NCI-H446 treated with DMSO at 0.1 percent for 48 hours (cell line): Measurements from ENCODE around the gene ZNF525.
"Not testable (repeated sequence)": the region's sequence is repeated elsewhere in the genome, so short reads cannot be mapped to it uniquely, and the experiment has no call there.

ENCODE experiments used
- DNase-seq: peaks from one replicate; lab custom pipeline; 2025; lab: John Stamatoyannopoulos, UW

The ZNF525 gene

DNA sequence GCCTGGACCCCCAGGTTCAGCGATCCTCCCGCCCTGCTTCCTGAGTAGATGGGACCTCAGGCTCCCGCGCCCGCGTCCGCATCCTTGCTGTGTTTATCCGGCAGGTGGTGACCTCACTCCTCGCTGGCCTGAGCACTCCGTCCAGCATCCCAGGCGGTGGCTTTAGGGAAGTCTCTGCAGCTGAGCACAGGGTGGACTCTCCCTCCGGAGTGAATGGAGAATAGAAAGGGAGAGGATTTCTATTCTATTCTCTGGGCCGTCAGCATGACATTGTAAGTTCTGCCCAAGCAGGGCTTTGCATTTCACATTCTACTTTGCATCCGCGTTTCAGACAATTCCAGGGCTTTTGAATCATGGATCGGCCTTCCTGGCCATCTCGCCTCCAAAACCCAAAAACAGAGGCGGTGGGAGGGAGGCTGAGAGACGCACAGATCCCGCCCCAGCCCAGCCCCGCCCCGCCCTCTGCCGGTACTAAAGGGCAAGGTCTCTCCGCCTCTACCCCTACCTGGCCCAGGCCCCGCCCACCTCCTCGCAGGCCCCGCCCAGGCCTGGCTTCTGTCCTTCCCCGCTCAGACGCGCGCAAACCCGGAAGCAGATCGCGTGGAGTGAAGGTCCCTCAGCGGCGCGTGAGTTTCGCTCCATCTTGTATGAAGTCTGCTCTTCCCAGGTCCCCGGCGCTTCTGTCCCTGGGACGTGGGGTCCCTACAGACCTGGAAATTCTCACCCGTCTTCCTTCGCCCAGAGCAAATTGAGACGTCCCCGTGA lies at the start of gene ZNF525:
Gene ZNF525, plus strand, starts transcription at position 572 of the 765 bp plus-strand sequence. CDS start 6,577 bp downstream, outside the sequence.
- DNase-seq, result peak; percentile 34

DNA sequence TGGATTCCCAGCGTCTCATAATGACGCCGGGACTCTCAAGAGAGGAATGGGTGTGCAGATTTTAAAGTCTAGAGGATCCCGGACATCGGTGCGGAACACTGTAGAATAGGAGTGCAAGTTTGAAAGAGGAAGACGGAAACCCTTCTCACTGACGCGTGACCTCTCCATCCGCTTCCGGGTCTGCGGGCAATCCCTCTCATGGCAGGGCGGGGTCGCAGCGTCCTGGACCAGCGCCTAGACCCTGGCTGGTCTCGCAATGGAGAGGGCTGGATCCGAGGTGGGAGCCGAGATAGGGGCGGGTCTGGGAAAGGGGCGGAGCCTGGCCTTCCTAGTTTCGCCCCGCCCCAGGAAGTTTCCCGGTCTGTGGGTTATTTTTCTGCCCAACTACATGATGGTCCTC lies 36.5 kb upstream of the ZNF525 start:
- no peak for DNase-seq

DNA sequence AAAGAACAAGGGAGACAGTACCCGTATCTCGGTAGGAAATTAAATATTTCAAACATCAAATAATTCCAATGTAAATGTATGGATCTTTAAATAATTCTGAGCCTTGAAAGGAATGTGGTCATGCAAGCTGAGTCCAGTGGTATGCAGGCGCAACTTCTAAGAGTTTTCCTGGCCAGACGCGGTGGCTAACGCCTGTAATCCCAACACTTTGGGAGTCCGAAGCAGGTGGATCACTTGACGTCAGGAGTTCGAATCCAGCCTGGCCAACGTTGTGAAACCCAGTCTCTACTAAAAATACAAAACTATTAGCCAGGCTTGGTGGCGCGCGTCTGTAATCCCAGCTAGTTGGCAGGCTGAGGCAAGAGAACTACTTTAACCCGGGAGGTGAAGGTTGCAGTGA lies 33.0 kb upstream of the ZNF525 start:
- DNase-seq, result no peak

DNA sequence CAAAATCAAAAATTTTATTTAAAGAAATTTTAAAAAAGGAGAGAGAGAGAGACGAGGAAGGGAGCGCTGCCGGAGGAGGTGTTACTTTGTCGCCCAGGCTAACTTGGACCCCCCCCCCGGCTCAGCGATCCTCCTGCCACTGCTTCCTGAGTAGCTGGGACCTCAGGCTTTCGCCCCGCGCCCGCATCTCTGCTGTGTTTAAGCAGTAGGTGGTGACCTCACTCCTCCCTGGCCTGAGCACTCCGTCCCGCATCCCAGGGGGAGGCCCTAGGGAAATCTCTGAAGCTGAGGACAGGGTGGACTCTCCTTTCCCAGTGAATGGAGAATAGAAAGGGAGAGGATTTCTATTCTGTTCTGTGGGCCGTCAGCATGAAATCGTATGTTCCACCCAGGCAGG lies 32.4 kb upstream of the ZNF525 start:
- no peak for DNase-seq

- DNase-seq, result peak; percentile 63
These were observed 31.7 kb upstream of the ZNF525 start, which contains the start of gene ZNF845 for GRCh38 chr19:53333463-53334449. Gene ZNF845, plus strand, starts transcription at chr19:53333749. Its CDS starts 7,559 bp downstream, at chr19:53341308.

GRCh38 chr19:53344403-53344802 lies 21.1 kb upstream of the ZNF525 start:
- not testable (repeated sequence) for DNase-seq

DNA sequence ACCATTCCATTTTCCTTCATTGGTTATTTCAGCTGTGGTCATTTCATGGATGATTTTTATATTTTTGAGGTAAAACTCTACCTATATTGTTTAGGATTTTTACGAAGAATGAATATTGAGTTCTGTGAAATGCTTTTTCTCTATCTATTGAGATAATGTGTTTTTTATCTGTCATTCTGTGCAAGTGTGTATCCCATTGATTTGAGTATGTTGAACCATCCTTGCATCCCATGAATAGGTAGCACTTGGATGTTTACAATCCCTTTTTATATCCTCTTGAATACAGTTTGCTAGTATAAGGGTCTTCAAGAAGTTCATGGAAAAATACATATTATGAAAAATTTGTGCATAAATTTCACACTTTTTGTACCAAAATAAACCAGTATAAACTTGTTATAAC lies 9.8 kb upstream of the ZNF525 start:
- DNase-seq, result no peak

DNA sequence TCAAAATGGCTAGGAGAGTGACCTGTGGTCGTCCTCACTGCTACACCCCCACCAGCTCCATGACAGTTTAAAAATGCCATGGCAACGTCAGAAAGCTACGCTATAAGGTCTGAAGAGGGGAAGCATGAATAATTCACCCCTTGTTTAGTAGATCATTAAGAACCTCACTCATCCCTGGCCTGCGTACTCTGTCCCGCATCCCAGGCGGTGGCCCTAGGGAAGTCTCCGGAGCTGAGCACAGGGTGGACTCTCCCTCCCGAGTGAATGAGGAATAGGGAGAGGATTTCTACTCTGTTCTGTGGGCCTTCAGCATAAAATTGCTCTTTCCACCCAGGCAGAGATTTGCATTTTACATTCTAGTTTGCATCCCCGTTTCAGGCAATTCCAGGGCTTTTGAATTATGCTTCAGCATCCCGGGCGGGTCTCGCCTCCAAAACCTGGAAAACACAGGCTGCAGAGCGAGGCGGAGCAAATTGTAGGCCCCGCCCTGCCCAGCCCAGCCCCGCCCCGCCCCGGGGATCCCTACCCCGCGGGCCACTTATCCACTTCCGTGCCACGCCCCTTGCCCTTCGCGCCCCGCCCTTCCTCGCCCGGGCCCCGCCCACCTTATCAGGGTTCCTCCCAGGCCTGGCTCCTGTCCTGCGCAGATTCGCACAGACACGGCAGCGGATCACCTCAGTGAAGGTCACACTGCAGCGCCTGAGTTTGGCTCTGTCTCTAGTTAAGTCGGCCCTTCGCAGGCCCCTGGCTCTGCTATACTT lies 7.5 kb upstream of the ZNF525 start:
- no peak for DNase-seq

DNA sequence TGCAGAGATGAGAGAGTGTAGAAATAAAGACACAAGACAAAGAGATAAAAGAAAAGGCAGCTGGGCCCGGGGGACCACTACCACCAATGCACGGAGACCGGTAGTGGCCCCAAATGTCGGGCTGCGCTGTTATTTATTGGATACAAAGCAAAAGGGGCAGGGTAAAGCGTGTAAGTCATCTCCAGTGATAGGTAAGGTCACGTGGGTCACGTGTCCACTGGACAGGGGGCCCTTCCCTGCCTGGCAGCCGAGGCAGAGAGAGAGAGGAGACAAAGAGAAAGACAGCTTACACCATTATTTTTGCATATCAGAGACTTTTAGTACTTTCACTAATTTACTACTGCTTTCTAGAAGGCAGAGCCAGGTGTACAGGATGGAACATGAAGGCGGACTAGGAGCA lies 5.4 kb upstream of the ZNF525 start:
- DNase-seq, result not testable (repeated sequence)

DNA sequence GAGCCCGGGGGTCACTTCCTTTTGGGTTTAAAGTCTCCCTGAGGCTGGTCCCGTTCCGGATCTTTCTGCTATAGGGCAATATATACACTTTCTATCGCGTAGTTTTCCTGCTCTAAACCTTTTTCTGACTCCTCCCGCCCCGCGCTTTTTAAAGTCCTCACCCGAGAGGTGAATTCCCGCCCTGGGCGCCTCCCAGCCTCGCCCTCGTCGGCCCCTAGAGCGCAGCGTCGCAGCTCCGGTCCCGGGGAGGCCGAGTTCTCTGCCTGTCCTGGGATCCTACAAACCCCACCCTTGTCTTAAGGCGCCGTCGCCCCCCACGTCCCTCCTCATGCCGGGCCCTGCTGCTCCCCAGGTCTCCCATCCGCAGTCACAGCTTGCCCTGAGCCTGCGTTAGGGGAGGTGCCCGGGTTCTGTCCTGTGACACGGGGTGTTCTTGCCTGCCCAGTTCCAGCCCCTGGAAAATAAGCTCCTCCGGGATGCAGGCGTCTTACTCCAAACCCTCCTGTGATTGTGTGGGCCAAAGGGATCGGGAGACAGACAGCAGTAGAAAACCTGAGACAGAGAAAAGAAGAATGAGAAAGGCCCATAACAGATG lies 491 bp downstream of the ZNF525 start:
- no peak for DNase-seq

- DNase-seq, result no peak
These were observed 6.7 kb downstream of the ZNF525 start for GRCh38 chr19:53372196-53372595.

GRCh38 chr19:53374288-53374687 lies 8.8 kb downstream of the ZNF525 start:
- no peak for DNase-seq

DNA sequence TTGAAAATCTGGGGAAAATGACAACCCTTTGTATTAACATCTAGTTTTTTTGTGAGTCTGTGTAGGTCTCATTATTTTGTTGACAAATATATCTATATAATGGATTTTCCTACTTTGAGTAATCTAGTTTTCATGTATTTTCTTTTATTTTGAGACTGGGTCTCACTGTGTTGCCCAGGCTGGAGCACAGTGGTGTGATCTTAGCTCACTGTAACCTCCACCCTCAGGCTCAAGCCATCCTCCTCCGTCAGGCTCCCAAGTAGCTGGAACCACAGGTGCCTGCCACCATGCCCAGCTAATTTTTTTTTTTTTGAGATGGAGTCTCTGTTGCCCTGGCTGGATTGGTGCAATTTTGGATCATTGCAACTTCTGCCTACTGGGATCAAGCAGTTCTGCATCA lies 9.2 kb downstream of the ZNF525 start:
- no peak for DNase-seq

GRCh38 chr19:53381376-53381775 lies 15.9 kb downstream of the ZNF525 start:
- DNase-seq, result no peak

GRCh38 chr19:53388168-53388567 lies 22.7 kb downstream of the ZNF525 start:
- DNase-seq, result no peak

DNA sequence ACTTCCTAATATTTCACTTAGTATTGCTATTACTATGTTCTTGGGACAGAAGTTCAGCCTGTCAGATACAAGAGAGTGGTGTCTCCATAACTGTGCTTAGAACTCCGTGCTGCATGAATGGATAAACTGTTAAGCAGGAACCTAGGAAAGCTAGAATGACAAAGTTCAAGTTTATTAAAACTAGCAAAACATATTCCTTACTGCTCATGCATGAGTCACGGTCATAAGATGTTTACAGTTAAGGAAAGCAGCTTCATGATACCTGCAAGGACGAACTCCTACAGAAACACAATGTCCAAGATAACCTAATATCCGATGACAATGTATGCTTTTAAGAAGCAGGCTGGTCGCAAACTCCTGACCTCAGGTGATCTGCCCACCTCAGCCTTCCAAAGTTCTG lies 23.4 kb downstream of the ZNF525 start:
- DNase-seq, result no peak

GRCh38 chr19:53389571-53389970 lies 24.1 kb downstream of the ZNF525 start:
- no peak for DNase-seq

GRCh38 chr19:53389978-53390377 lies 24.5 kb downstream of the ZNF525 start:
- DNase-seq, result no peak

- DNase-seq, result no peak
These were observed 29.0 kb downstream of the ZNF525 start for GRCh38 chr19:53394522-53394973.

DNA sequence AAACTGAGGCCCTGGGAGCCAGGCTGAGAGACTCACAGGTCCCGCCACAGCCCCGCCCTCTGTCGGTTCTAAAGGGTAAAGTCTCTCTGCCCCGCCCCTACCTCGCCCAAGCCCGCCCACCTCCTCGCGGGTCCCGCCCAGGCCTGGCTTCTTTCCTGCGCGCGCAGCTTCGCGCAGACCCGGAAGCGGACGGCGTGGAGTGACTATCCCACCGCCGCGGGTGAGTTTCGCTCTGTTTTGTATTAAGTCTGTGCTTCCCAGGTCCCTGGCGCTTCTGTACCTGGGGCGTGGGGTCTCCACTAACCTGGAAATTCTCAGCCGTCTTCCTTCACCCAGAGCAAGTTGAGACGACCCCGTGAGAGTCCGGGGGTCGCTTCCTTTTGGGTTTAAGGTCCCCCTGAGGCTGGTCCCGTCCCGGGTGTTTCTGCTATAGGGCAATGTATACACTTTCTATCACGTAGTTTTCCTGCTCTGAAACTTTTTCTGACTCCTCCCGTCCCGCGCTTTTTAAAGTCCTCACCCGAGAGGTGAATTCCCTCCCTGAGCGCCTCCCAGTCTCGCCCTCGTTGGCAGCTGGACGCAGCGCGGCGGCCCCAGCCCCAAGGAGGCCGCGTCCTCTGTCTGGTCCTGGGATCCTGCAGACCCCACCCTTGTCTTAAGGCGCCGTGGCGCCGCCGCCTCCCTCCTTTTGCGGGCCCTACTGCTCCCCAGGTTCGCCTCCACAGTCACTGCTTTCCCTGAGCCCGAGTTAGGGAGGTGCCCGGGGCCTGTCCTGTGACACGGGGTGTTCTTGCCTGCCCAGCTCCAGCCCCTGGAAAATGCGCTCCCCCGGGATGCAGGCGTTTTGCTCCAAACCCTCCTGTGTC lies 29.7 kb downstream of the ZNF525 start, which contains the start of gene ZNF765:
Gene ZNF765, plus strand, starts transcription at position 176 of the 866 bp plus-strand sequence. CDS start 2,867 bp downstream, outside the sequence.
- DNase-seq, result peak; percentile 65
